Prostate gland (tissue), 2 donors: ENCODE data around the gene SBSN. TPM values are rescaled to one million over a fixed set of nuclear protein-coding genes. Genes with fewer than 3 reads are reported as not detected.
A peak's percentile ranks its signal among the peaks of the same experiment; 100 is the strongest.

Experiments
- DNase-seq: peaks from one replicate; pipeline ENCODE4 v3.0.0-alpha.2; 2019; ENCODE audit warnings: low spot score
- H3K27ac ChIP-seq, 2 donors: fragments of 200-600 bp; sonication (generic); 2 replicates each; pipeline ENCODE4 v1.5.1; 2017 to 2019
- H3K27me3 ChIP-seq: fragments of 200-600 bp; sonication (generic); replicated peaks from 2 replicates; pipeline ENCODE4 v1.5.1; 2019; ENCODE audit not compliant: insufficient read depth
- H3K36me3 ChIP-seq, 2 donors: fragments of 200-600 bp; sonication (generic); 1 replicate in 1 of 2; 2 replicates in 1 of 2; pipeline versions ENCODE4 v1.5.1 to v1.8.1; 2017 to 2019
- H3K4me1 ChIP-seq: fragments of 200-600 bp; sonication (generic); replicated peaks from 2 replicates; pipeline ENCODE4 v1.5.1; 2019
- H3K4me3 ChIP-seq, 2 donors: fragments of 200-600 bp; sonication (generic); 2 replicates each; pipeline ENCODE4 v1.5.1; 2017 to 2019
- H3K9me3 ChIP-seq: fragments of 200-600 bp; sonication (generic); 2 replicates; pipeline ENCODE4 v1.5.1; 2017
- CTCF ChIP-seq, 4 experiments: fragments of 200-600 bp in 2 of 4; fragments of 450-650 bp in 2 of 4; sonication (generic) in 2 of 4; IDR thresholded peaks; 1 replicate in 3 of 4; 2 replicates in 1 of 4; pipeline ENCODE4 v1.5.1; 2016 to 2019; ENCODE audit warnings: antibody characterized with exemption in 4 of 4, mild to moderate bottlenecking in 2 of 4, moderate library complexity in 2 of 4
- POLR2A ChIP-seq: fragments of 450-650 bp; IDR thresholded peaks from one replicate; pipeline ENCODE4 v1.6.1; 2016; ENCODE audit warnings: antibody characterized with exemption, mild to moderate bottlenecking
- POLR2AphosphoS5 ChIP-seq: sonication (generic); formaldehyde crosslinking; IDR thresholded peaks from one replicate; pipeline ENCODE4 v1.6.1; 2017; ENCODE audit warnings: antibody characterized with exemption
- WGBS: methylation state at CpG from one replicate; pipeline ENCODE4 v1.1.5; 2018; 5-methylcytosine and 5-hydroxymethylcytosine counted together
- intact Hi-C: fragments of 100-400 bp; cut with DNase I; formaldehyde crosslinking; loops from one replicate; pipeline ENCODE4 v1.14.2; 2022
- total RNA-seq, 2 donors: library from RNA; depleted of rRNA; stranded (reverse); fragments of >200 nt; gene quantifications; one replicate each; pipeline ENCODE4 v1.1.0, GENCODE V29; 2016

Gene SBSN
- total RNA-seq, 2 donors from 2014 or later, result 0.32 to 4.9 TPM

GRCh38 chr19:35551091-35551810 is 23.1 kb upstream of the SBSN start:
- Histone ChIP-seq H3K27me3 (no peaks in the 10 kb centered on the region), H3K9me3 (no peaks in the 10 kb centered on the region), H3K4me1 (peaks cover 4% of the 10 kb centered on the region), H3K36me3 (no peaks in the 10 kb centered on the region), H3K4me3 (no peak overlapping the region), H3K27ac (no peak overlapping the region)
- TF ChIP-seq POLR2A (no peak), CTCF (IDR thresholded peaks at IDR 0.05) (no peak), POLR2AphosphoS5 (no peak)
- 78% methylated on average over 21 of the region's 21 CpGs for WGBS
- no peak for DNase-seq
- intact Hi-C loops, result no loop called here

- Histone ChIP-seq H3K36me3 (no peaks in the 10 kb centered on the region), H3K27me3 (no peaks in the 10 kb centered on the region), H3K4me1 (peaks cover 6% of the 10 kb centered on the region), H3K4me3 (no peak overlapping the region), H3K9me3 (no peaks in the 10 kb centered on the region), H3K27ac (no peak overlapping the region)
- WGBS, result 66% methylated on average over 15 of the region's 15 CpGs
- intact Hi-C loops, result loop anchor here (2.0 to 5.0 kb wide), 3 partner anchors 77 to 167 kb away; partner anchors contain the start of genes COX6B1 and RBM42
- TF ChIP-seq POLR2AphosphoS5 (peak; percentile 59), CTCF (IDR thresholded peaks at IDR 0.05) (no peak)
- peak; percentile 54 for DNase-seq
These were observed 21.9 kb upstream of the SBSN start for GRCh38 chr19:35549879-35550523.

- WGBS, result 22% methylated on average over 6 of the region's 6 CpGs
- TF ChIP-seq POLR2A (no peak), CTCF (IDR thresholded peaks at IDR 0.05) (peak; percentile 55 to 83 (median 72)), POLR2AphosphoS5 (peak; percentile 33)
- Histone ChIP-seq H3K4me3 (no peak overlapping the region), H3K27ac (no peak overlapping the region), H3K27me3 (no peaks in the 10 kb centered on the region), H3K9me3 (no peaks in the 10 kb centered on the region), H3K4me1 (peaks cover 6% of the 10 kb centered on the region), H3K36me3 (no peaks in the 10 kb centered on the region)
- intact Hi-C loops, result loop anchor here (2.0 to 5.0 kb wide), 3 partner anchors 78 to 168 kb away; partner anchors contain the start of genes COX6B1 and RBM42
- DNase-seq, result peak; percentile 66
These were observed 21.2 kb upstream of the SBSN start for GRCh38 chr19:35549174-35549788.

GRCh38 chr19:35546532-35546931 is 18.4 kb upstream of the SBSN start:
- 75% methylated on average over 8 of the region's 8 CpGs for WGBS
- Histone ChIP-seq H3K36me3 (no peaks in the 10 kb centered on the region), H3K27ac (no peak overlapping the region), H3K4me1 (peaks cover 6% of the 10 kb centered on the region), H3K9me3 (no peaks in the 10 kb centered on the region), H3K27me3 (no peaks in the 10 kb centered on the region), H3K4me3 (no peak overlapping the region)
- no peak for DNase-seq
- intact Hi-C loops, result loop anchor here (5.0 kb wide), 2 partner anchors 81 to 101 kb away; partner anchors contain the start of genes COX6B1 and RBM42
- no peak for TF ChIP-seq POLR2AphosphoS5

- peak overlapping the region; percentile 60 to 72 for H3K27ac ChIP-seq
- DNase-seq, result no peak
- intact Hi-C loops, result loop anchor here (5.0 kb wide), 2 partner anchors 81 to 101 kb away; partner anchors contain the start of genes COX6B1 and RBM42
- TF ChIP-seq CTCF (IDR thresholded peaks at IDR 0.05), result no peak
- no peak for TF ChIP-seq POLR2AphosphoS5
- TF ChIP-seq POLR2A, result no peak
- H3K4me1 ChIP-seq, result peaks cover 6% of the 10 kb centered on the region
- peak overlapping the region; percentile 55 to 80 for H3K4me3 ChIP-seq
- WGBS, result under 1% methylated on average over 27 of the region's 27 CpGs
- no peaks in the 10 kb centered on the region for H3K36me3 ChIP-seq
- H3K27me3 ChIP-seq, result no peaks in the 10 kb centered on the region
- H3K9me3 ChIP-seq, result no peaks in the 10 kb centered on the region
These were observed 17.8 kb upstream of the SBSN start for GRCh38 chr19:35545855-35546381.
